Limb (tissue), 2 donors: Measurements from ENCODE around the gene SLC24A5.

Experiments used
- DNase-seq, 2 donors: peaks; one replicate each; pipeline ENCODE4 v3.0.0-alpha.2; 2016; ENCODE audit errors: extremely low spot score in 2 of 2

The SLC24A5 gene

GRCh38 chr15:48120745-48121144 lies at the start of gene SLC24A5:
SLC24A5 (plus strand) TSS chr15:48120990; CDS start chr15:48121045, 55 bp downstream.
- DNase-seq, result no peak

- DNase-seq, result no peak
These were observed 47.8 kb upstream of the SLC24A5 start for GRCh38 chr15:48072941-48073340.

- DNase-seq, result no peak
These were observed 46.9 kb upstream of the SLC24A5 start for GRCh38 chr15:48073881-48074280.

GRCh38 chr15:48076454-48076853 lies 44.3 kb upstream of the SLC24A5 start:
- DNase-seq, result no peak

- DNase-seq, result no peak
These were observed 43.1 kb upstream of the SLC24A5 start for GRCh38 chr15:48077616-48078184.

- DNase-seq, result peak in 1 of 2 donors; percentile 85
These were observed 35.8 kb upstream of the SLC24A5 start for GRCh38 chr15:48084759-48085590.

GRCh38 chr15:48085591-48085930 lies 35.2 kb upstream of the SLC24A5 start:
- peak; percentile 75 to 78 for DNase-seq

- DNase-seq, result no peak
These were observed 34.7 kb upstream of the SLC24A5 start for GRCh38 chr15:48086133-48086532.

- DNase-seq, result peak in 1 of 2 donors; percentile 43
These were observed 34.2 kb upstream of the SLC24A5 start for GRCh38 chr15:48086576-48086975.

GRCh38 chr15:48087844-48088243 lies 32.9 kb upstream of the SLC24A5 start:
- DNase-seq, result no peak

- DNase-seq, result no peak
These were observed 31.1 kb upstream of the SLC24A5 start for GRCh38 chr15:48089702-48090101.

- no peak for DNase-seq
These were observed 30.7 kb upstream of the SLC24A5 start for GRCh38 chr15:48090115-48090514.

GRCh38 chr15:48090666-48091065 lies 30.1 kb upstream of the SLC24A5 start:
- no peak for DNase-seq

GRCh38 chr15:48091522-48091921 lies 29.3 kb upstream of the SLC24A5 start:
- no peak for DNase-seq

GRCh38 chr15:48096355-48096786 lies 24.4 kb upstream of the SLC24A5 start:
- DNase-seq, result no peak

- DNase-seq, result no peak
These were observed 24.0 kb upstream of the SLC24A5 start for GRCh38 chr15:48096813-48097212.

GRCh38 chr15:48097264-48097663 lies 23.5 kb upstream of the SLC24A5 start:
- DNase-seq, result no peak

GRCh38 chr15:48101376-48101961 lies 19.3 kb upstream of the SLC24A5 start:
- no peak for DNase-seq

GRCh38 chr15:48102167-48102566 lies 18.6 kb upstream of the SLC24A5 start:
- no peak for DNase-seq

- no peak for DNase-seq
These were observed 17.1 kb upstream of the SLC24A5 start for GRCh38 chr15:48103647-48104046.

GRCh38 chr15:48105936-48106335 lies 14.9 kb upstream of the SLC24A5 start:
- DNase-seq, result no peak

GRCh38 chr15:48109212-48109611 lies 11.6 kb upstream of the SLC24A5 start:
- no peak for DNase-seq
